GM23338 (cell line): ENCODE measurements around the gene ATRIP.

Experiments
- CREB1 ChIP-seq: fragments of 250-450 bp; sonication (Bioruptor Pico); IDR thresholded peaks from 2 replicates; pipeline ENCODE4 v1.5.0; 2020; ENCODE audit warnings: low read depth, mild to moderate bottlenecking, moderate library complexity
- CTCF ChIP-seq, 2 experiments: fragments of 200-600 bp in 1 of 2; sonication (generic) in 1 of 2; conservative IDR thresholded peaks; 2 replicates each; pipeline versions ENCODE4 v1.5.1 to v1.6.1; 2016 to 2017; ENCODE audit warnings: antibody characterized with exemption in 2 of 2, low read depth in 2 of 2, mild to moderate bottlenecking in 2 of 2, moderate library complexity in 1 of 2
- ETS1 ChIP-seq: IDR thresholded peaks from 2 replicates; pipeline ENCODE4 v1.6.1; 2016; ENCODE audit warnings: antibody characterized with exemption
- EZH2 ChIP-seq: fragments of 200-600 bp; sonication (generic); IDR thresholded peaks from one replicate; pipeline ENCODE4 v1.8.0; 2017; ENCODE audit warnings: antibody characterized with exemption, mild to moderate bottlenecking, low read depth; ENCODE audit not compliant: unreplicated experiment
- EZH2phosphoT487 ChIP-seq: fragments of 200-600 bp; sonication (generic); IDR thresholded peaks from one replicate; pipeline ENCODE4 v1.8.1; 2018; ENCODE audit warnings: antibody characterized with exemption; ENCODE audit not compliant: unreplicated experiment
- JUNB ChIP-seq: IDR thresholded peaks from one replicate; pipeline ENCODE4 v1.6.1; 2016; ENCODE audit warnings: antibody characterized with exemption; ENCODE audit not compliant: unreplicated experiment
- POLR2AphosphoS5 ChIP-seq: IDR thresholded peaks from 2 replicates; pipeline ENCODE4 v1.6.1; 2016; ENCODE audit warnings: antibody characterized with exemption, low read depth
- ZNF114 ChIP-seq: fragments of 250-450 bp; sonication (Bioruptor Pico); IDR thresholded peaks from 2 replicates; pipeline ENCODE4 v1.5.0; 2020; ENCODE audit warnings: mild to moderate bottlenecking, moderate library complexity
- TF ChIP-seq, protein P1 (sequence below): IDR thresholded peaks from one replicate; pipeline ENCODE4 v1.6.1; 2018; ENCODE audit warnings: antibody characterized with exemption; ENCODE audit not compliant: unreplicated experiment

GRCh38 chr3:48411041-48411588 lies 35.4 kb upstream of the ATRIP start:
- no peak for TF ChIP-seq CTCF (conservative IDR thresholded peaks at IDR 0.05; ENCODE audit: low read depth in 2 of 2)
- TF ChIP-seq, protein P1, sequence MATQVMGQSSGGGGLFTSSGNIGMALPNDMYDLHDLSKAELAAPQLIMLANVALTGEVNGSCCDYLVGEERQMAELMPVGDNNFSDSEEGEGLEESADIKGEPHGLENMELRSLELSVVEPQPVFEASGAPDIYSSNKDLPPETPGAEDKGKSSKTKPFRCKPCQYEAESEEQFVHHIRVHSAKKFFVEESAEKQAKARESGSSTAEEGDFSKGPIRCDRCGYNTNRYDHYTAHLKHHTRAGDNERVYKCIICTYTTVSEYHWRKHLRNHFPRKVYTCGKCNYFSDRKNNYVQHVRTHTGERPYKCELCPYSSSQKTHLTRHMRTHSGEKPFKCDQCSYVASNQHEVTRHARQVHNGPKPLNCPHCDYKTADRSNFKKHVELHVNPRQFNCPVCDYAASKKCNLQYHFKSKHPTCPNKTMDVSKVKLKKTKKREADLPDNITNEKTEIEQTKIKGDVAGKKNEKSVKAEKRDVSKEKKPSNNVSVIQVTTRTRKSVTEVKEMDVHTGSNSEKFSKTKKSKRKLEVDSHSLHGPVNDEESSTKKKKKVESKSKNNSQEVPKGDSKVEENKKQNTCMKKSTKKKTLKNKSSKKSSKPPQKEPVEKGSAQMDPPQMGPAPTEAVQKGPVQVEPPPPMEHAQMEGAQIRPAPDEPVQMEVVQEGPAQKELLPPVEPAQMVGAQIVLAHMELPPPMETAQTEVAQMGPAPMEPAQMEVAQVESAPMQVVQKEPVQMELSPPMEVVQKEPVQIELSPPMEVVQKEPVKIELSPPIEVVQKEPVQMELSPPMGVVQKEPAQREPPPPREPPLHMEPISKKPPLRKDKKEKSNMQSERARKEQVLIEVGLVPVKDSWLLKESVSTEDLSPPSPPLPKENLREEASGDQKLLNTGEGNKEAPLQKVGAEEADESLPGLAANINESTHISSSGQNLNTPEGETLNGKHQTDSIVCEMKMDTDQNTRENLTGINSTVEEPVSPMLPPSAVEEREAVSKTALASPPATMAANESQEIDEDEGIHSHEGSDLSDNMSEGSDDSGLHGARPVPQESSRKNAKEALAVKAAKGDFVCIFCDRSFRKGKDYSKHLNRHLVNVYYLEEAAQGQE, result no peak
- TF ChIP-seq EZH2, result no peak
- no peak for TF ChIP-seq EZH2phosphoT487
- TF ChIP-seq CREB1 (CRISPR knock-in tag), result no peak
- TF ChIP-seq ETS1, result no peak
- TF ChIP-seq POLR2AphosphoS5, result no peak
- no peak for TF ChIP-seq ZNF114 (CRISPR knock-in tag)
- no peak for TF ChIP-seq JUNB
